Activated CD8-positive, alpha-beta T cell treated with anti-CD3 and anti-CD28 coated beads for 36 hours (primary cell): ENCODE results near the gene TCFL5. TPM values are rescaled to one million over a fixed set of nuclear protein-coding genes. Genes with fewer than 3 reads are reported as not detected.
A peak's percentile ranks its signal among the peaks of the same experiment; 100 is the strongest.
"Not testable (repeated sequence)": the region's sequence is repeated elsewhere in the genome, so short reads cannot be mapped to it uniquely, and the experiment has no call there.

Experiments used
- ATAC-seq: fragments of 200-7000 bp; cut with Tn5 transposase; one replicate; pipeline ENCODE4 v1.10.0; 2021; ENCODE audit warnings: mild to moderate bottlenecking, moderate library complexity
- CTCF ChIA-PET: fragments of 350-600 bp; sonication (Branson Sonifier 250); formaldehyde crosslinking; loops from one replicate; lab custom pipeline; 2021; ENCODE audit warnings: antibody characterized with exemption; lab: Charles Lee
- POLR2A ChIA-PET: fragments of 350-600 bp; sonication (Branson Sonifier 250); formaldehyde crosslinking; loops from one replicate; lab custom pipeline; 2021; ENCODE audit warnings: antibody characterized with exemption; lab: Charles Lee
- DNase-seq: peaks from one replicate; pipeline ENCODE4 v3.0.0-alpha.2; 2020
- H3K27ac Mint-ChIP-seq: one replicate; pipeline ENCODE4 v1.8.0; 2021; ENCODE audit warnings: mild to moderate bottlenecking, mixed read lengths
- H3K27me3 Mint-ChIP-seq: one replicate; pipeline ENCODE4 v1.8.0; 2021; ENCODE audit warnings: mixed read lengths
- H3K36me3 Mint-ChIP-seq: one replicate; pipeline ENCODE4 v1.8.0; 2021; ENCODE audit warnings: low read depth, mixed read lengths
- H3K4me1 Mint-ChIP-seq: one replicate; pipeline ENCODE4 v1.8.0; 2021; ENCODE audit warnings: low read depth, mixed read lengths
- H3K4me3 Mint-ChIP-seq: one replicate; pipeline ENCODE4 v1.8.0; 2021; ENCODE audit warnings: mild to moderate bottlenecking, moderate library complexity, mixed read lengths
- H3K9me3 Mint-ChIP-seq: one replicate; pipeline ENCODE4 v1.8.0; 2021; ENCODE audit warnings: mixed read lengths
- intact Hi-C: fragments of 100-400 bp; cut with micrococcal nuclease; formaldehyde crosslinking; loops from one replicate; pipeline ENCODE4 v1.10.0; 2022
- total RNA-seq, 2 experiments: library from RNA; stranded (reverse); gene quantifications; one replicate each; pipeline ENCODE4 v1.2.3, GENCODE V29; 2021
- TF ChIP-seq, protein P1 (sequence below): fragments of 200-600 bp; IDR thresholded peaks from one replicate; pipeline ENCODE4 v1.8.0; 2022; ENCODE audit warnings: antibody characterized with exemption, mild to moderate bottlenecking

TCFL5 gene
- total RNA-seq, 2 experiments from 2014 or later = 7.5 to 7.6 TPM

- POLR2A ChIA-PET = interaction anchor here (0.7 to 0.9 kb wide), 2 partner anchors 12 to 22 kb away, joined by 3 read pairs; no protein-coding TSS in a partner anchor
- TF ChIP-seq, protein P1, sequence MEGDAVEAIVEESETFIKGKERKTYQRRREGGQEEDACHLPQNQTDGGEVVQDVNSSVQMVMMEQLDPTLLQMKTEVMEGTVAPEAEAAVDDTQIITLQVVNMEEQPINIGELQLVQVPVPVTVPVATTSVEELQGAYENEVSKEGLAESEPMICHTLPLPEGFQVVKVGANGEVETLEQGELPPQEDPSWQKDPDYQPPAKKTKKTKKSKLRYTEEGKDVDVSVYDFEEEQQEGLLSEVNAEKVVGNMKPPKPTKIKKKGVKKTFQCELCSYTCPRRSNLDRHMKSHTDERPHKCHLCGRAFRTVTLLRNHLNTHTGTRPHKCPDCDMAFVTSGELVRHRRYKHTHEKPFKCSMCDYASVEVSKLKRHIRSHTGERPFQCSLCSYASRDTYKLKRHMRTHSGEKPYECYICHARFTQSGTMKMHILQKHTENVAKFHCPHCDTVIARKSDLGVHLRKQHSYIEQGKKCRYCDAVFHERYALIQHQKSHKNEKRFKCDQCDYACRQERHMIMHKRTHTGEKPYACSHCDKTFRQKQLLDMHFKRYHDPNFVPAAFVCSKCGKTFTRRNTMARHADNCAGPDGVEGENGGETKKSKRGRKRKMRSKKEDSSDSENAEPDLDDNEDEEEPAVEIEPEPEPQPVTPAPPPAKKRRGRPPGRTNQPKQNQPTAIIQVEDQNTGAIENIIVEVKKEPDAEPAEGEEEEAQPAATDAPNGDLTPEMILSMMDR = no peak
- CTCF ChIA-PET = interaction anchor here (0.9 to 3.1 kb wide), 8 partner anchors 12 to 133 kb away, joined by 3 to 13 read pairs (median 4); no protein-coding TSS in a partner anchor
- Mint-ChIP-seq H3K4me3 (no peak overlapping the region), H3K9me3 (no peaks in the 10 kb centered on the region), H3K36me3 (no peaks in the 10 kb centered on the region), H3K4me1 (peaks cover 18% of the 10 kb centered on the region), H3K27ac (peak overlapping the region; percentile 79), H3K27me3 (no peaks in the 10 kb centered on the region)
- intact Hi-C loops = no loop called here
- ATAC-seq = peak; percentile 22
- peak; percentile 23 for DNase-seq
Measured at GRCh38 chr20:62875419-62876361, 14.1 kb upstream of the TCFL5 start.

GRCh38 chr20:62874964-62875344 is 13.3 kb upstream of the TCFL5 start:
- intact Hi-C loops = no loop called here

DNA sequence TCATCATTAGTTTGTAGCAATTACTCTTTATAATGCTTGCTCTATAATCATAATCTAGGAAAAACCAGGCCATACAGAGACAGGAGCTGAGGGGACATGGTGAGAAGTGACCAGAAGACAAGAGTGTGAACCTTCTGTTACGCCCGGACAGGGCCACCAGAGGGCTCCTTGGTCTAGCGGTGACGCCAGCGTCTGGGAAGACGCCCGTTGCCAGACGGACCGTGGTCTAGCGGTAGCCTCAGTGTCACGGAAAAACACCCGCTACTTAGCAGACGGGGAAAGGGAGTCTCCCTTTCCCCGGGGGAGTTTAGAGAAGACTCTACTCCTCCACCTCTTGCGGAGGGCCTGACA is 12.0 kb upstream of the TCFL5 start:
- H3K27ac Mint-ChIP-seq = peak overlapping the region; percentile 20
- H3K4me3 Mint-ChIP-seq = peak overlapping the region; percentile 48
- H3K27me3 Mint-ChIP-seq, H3K36me3 Mint-ChIP-seq, ATAC-seq, POLR2A ChIA-PET, intact Hi-C loops, H3K9me3 Mint-ChIP-seq: not testable (repeated sequence)
- TF ChIP-seq, protein P1 = peak; percentile 39
- CTCF ChIA-PET = interaction anchor here (1.1 kb wide), 1 partner anchor 81 kb away, joined by 6 read pairs; no protein-coding TSS in a partner anchor
- DNase-seq = peak; percentile 67
- peaks cover 18% of the 10 kb centered on the region for H3K4me1 Mint-ChIP-seq

More at GRCh38 chr20:62874964-62875344, 13.3 kb upstream of the TCFL5 start:
- no peak overlapping the region for H3K27ac Mint-ChIP-seq
- TF ChIP-seq, protein P1 = no peak
- POLR2A ChIA-PET = interaction anchor here (0.7 to 0.9 kb wide), 2 partner anchors 12 to 23 kb away, joined by 3 read pairs; no protein-coding TSS in a partner anchor
- H3K36me3 Mint-ChIP-seq = no peaks in the 10 kb centered on the region
- CTCF ChIA-PET = interaction anchor here (0.9 to 3.1 kb wide), 6 partner anchors 12 to 134 kb away, joined by 3 to 13 read pairs (median 4); no protein-coding TSS in a partner anchor
- H3K4me3 Mint-ChIP-seq = no peak overlapping the region
- ATAC-seq = no peak
- no peaks in the 10 kb centered on the region for H3K27me3 Mint-ChIP-seq
- DNase-seq = no peak
- H3K4me1 Mint-ChIP-seq = peaks cover 18% of the 10 kb centered on the region
- H3K9me3 Mint-ChIP-seq = no peaks in the 10 kb centered on the region

DNA sequence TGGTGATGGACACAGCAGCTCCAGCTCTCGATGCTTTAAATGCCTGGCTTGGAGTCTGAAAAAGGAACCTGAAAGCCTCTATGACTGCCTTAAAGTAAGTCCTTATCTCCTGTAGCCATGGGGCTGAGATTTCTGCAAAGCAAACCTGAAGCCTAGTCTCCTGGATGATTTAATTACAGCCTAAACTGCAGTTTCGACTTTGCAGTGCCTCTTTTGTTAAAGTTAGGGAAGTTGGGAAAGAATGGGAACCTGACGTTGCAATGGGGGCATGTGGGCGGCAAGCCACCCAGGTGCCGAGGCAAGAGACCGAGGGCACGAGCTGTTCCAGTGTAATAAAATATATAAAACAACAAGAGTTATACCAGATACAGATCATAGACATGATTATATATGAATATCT is 11.7 kb upstream of the TCFL5 start:
- Mint-ChIP-seq H3K36me3 (no peaks in the 10 kb centered on the region), H3K4me1 (peaks cover 18% of the 10 kb centered on the region), H3K4me3 (no peak overlapping the region), H3K27me3 (no peaks in the 10 kb centered on the region), H3K9me3 (no peaks in the 10 kb centered on the region), H3K27ac (no peak overlapping the region)
- ATAC-seq (no peak), DNase-seq (no peak)
- intact Hi-C loops = no loop called here
- ChIA-PET CTCF (interaction anchor here (1.0 to 1.2 kb wide), 3 partner anchors 12 to 136 kb away, joined by 3 to 6 read pairs (median 3); partner anchors contain the start of gene TCFL5), POLR2A (no interaction called here)
- TF ChIP-seq, protein P1 = no peak

DNA sequence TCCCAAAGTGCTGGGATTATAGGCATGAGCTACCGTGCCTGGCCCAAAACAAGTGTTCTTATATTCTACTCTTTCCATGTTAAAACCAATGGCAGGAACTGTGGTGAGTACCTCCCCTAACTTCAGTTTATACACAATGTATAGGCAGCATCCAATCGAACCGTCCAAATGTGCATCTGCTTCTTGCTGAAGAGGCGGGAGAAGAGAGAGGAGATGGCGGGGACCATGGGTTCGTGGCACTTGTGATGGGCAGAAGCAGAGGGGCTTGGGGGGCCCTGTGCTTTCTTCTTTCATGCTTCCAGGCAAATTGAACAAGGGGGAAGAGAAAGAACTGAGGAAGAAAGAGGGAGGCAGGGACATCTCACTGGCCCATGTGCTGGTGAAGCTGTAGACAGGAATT is 11.2 kb upstream of the TCFL5 start:
- TF ChIP-seq, protein P1 = no peak
- Mint-ChIP-seq H3K36me3 (no peaks in the 10 kb centered on the region), H3K27ac (no peak overlapping the region), H3K4me1 (peaks cover 18% of the 10 kb centered on the region), H3K4me3 (no peak overlapping the region), H3K27me3 (no peaks in the 10 kb centered on the region), H3K9me3 (no peaks in the 10 kb centered on the region)
- ChIA-PET POLR2A (no interaction called here), CTCF (interaction anchor here (1.0 to 1.6 kb wide), 5 partner anchors 11 to 137 kb away, joined by 3 to 6 read pairs (median 3); partner anchors contain the start of gene TCFL5)
- intact Hi-C loops = no loop called here
- no peak for DNase-seq
- ATAC-seq = no peak
